Measurements from ENCODE around the gene RNF145.
"Not testable (repeated sequence)": the region's sequence is repeated elsewhere in the genome, so short reads cannot be mapped to it uniquely, and the experiment has no call there.

RNF145 gene

DNA sequence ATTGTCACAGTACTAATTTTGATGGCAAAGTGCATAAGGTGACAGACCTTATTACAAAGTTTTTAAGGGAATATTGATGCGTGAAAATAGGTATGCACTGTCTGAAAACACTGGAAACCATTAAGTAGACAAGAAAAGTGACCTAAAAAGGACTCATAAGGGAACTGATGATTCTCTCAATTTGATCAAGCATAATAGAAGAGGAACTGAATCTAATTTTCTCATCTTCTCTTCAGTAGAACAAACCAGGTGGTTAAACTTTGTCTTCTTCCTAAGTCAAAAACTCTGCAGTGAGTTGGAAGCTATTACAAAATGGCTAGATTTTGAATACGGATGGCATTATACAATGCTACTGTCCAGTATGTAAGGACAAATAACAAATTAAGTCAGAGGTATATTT lies 53.4 kb downstream of the RNF145 start:
- H3K4me3 ChIP-seq (ENCODE audit: low read depth, low read length): no peak overlapping the region
- in situ Hi-C loops (cut with HindIII; ENCODE audit: low pct_ligation_motif_present, low sequenced_read_pairs): no loop called here
- no peak overlapping the region for H3K27ac ChIP-seq
- no peak for DNase-seq
- TF ChIP-seq CTCF (IDR thresholded peaks at IDR 0.05; ENCODE audit: low read depth, low read length, missing control alignments): no peak
- peaks cover 43% of the 10 kb centered on the region for H3K36me3 ChIP-seq (replicated peaks)
- no peaks in the 10 kb centered on the region for H3K27me3 ChIP-seq (replicated peaks)

GRCh38 chr5:159152876-159153275 lies 56.5 kb downstream of the RNF145 start:
- DNase-seq: no peak
- Histone ChIP-seq H3K36me3 (replicated peaks) (peaks cover 15% of the 10 kb centered on the region), H3K27ac (no peak overlapping the region), H3K4me3 (ENCODE audit: low read depth, low read length) (no peak overlapping the region), H3K27me3 (replicated peaks) (no peaks in the 10 kb centered on the region)
- TF ChIP-seq CTCF (IDR thresholded peaks at IDR 0.05; ENCODE audit: low read depth, low read length, missing control alignments): no peak
- in situ Hi-C loops (cut with HindIII; ENCODE audit: low pct_ligation_motif_present, low sequenced_read_pairs): no loop called here

DNA sequence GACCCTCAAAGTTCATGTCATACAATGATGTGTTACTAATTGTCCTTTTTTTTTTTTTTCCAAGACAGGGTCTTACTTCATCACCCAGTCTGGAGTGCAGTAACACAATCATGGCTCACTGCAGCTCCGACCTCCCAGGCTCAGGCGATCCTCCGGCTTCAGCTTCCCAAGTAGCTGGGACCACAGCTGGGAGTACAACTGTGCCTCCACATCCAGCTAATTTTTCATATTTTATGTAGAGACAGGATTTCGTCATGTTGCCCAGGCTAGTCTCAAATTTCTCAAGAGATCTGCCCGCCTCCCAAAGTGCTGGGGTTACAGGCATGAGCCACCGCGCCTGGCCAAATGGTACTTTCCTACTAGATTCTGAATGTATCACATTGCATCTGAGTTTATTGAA lies 60.3 kb downstream of the RNF145 start:
- Histone ChIP-seq H3K27ac (no peak overlapping the region), H3K27me3 (replicated peaks) (no peaks in the 10 kb centered on the region), H3K36me3 (replicated peaks) (no peaks in the 10 kb centered on the region), H3K4me3 (ENCODE audit: low read depth, low read length) (no peak overlapping the region)
- TF ChIP-seq CTCF (IDR thresholded peaks at IDR 0.05; ENCODE audit: low read depth, low read length, missing control alignments): no peak
- no peak for DNase-seq
- in situ Hi-C loops (cut with HindIII; ENCODE audit: low pct_ligation_motif_present, low sequenced_read_pairs): no loop called here

DNA sequence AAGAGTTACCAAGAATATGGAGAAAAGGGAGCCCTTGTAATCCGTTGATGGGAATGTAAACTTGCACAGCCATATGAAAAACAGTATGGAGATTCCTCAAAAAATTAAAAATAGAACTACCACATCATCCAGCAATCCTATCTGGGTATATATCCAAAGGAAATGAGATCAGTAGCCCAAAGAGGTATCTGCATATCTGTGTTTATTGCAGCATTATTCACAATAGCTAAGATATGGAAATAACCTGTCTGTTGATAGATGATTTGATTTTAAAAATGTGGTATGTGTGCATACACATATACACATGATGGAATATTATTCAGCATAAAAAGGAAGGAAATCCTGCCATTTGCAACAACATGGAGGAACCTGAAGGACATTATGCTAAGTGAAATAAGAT lies 61.4 kb downstream of the RNF145 start:
- H3K27ac ChIP-seq: no peak overlapping the region
- DNase-seq: no peak
- TF ChIP-seq CTCF (IDR thresholded peaks at IDR 0.05; ENCODE audit: low read depth, low read length, missing control alignments): no peak
- H3K4me3 ChIP-seq (ENCODE audit: low read depth, low read length): no peak overlapping the region
- H3K27me3 ChIP-seq (replicated peaks): no peaks in the 10 kb centered on the region
- H3K36me3 ChIP-seq (replicated peaks): no peaks in the 10 kb centered on the region
- in situ Hi-C loops (cut with HindIII; ENCODE audit: low pct_ligation_motif_present, low sequenced_read_pairs): no loop called here

- in situ Hi-C loops (cut with HindIII; ENCODE audit: low pct_ligation_motif_present, low sequenced_read_pairs): no loop called here
- DNase-seq: no peak
- Histone ChIP-seq H3K27ac (no peak overlapping the region), H3K27me3 (replicated peaks) (no peaks in the 10 kb centered on the region), H3K4me3 (ENCODE audit: low read depth, low read length) (no peak overlapping the region), H3K36me3 (replicated peaks) (no peaks in the 10 kb centered on the region)
- no peak for TF ChIP-seq CTCF (IDR thresholded peaks at IDR 0.05; ENCODE audit: low read depth, low read length, missing control alignments)
These were observed 62.5 kb downstream of the RNF145 start for GRCh38 chr5:159146839-159147238.

DNA sequence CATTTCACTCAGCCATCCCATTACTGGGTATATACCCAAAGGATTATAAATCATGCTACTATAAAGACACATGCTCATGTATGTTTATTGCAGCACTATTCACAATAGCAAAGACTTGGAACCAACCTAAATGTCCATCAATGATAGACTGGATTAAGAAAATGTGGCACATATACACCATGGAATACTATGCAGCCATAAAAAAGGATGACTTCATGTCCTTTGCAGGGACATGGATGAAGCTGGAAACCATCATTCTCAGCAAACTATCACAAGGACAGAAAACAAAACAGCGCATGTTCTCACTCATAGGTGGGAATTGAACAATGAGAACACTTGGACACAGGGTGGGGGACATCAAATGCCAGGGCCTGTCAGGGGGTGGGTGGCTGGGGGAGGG lies 64.2 kb downstream of the RNF145 start:
- H3K4me3 ChIP-seq (ENCODE audit: low read depth, low read length); in situ Hi-C loops (cut with HindIII; ENCODE audit: low pct_ligation_motif_present, low sequenced_read_pairs); H3K27me3 ChIP-seq (replicated peaks); H3K36me3 ChIP-seq (replicated peaks); H3K27ac ChIP-seq; DNase-seq: not testable (repeated sequence)
